Measurements from ENCODE around the gene KRT77.

GRCh38 chr12:52702338-52702737, 986 bp downstream of the KRT77 start:
- no peak for TF ChIP-seq POLR2AphosphoS5 (IDR thresholded peaks at IDR 0.05)
- no peak for TF ChIP-seq CTCF (IDR thresholded peaks at IDR 0.05)
- no peak for TF ChIP-seq POLR2A (IDR thresholded peaks at IDR 0.05)
- no peak for TF ChIP-seq EP300 (IDR thresholded peaks at IDR 0.05)

Data from gastroesophageal sphincter (tissue), 3 donors.